ENCODE data around the gene PHF13. TPM values are rescaled to one million over a fixed set of nuclear protein-coding genes. Genes with fewer than 3 reads are reported as not detected.

PHF13 gene
- total RNA-seq, 1 experiment from 2014 or later = 37.8 TPM

DNA sequence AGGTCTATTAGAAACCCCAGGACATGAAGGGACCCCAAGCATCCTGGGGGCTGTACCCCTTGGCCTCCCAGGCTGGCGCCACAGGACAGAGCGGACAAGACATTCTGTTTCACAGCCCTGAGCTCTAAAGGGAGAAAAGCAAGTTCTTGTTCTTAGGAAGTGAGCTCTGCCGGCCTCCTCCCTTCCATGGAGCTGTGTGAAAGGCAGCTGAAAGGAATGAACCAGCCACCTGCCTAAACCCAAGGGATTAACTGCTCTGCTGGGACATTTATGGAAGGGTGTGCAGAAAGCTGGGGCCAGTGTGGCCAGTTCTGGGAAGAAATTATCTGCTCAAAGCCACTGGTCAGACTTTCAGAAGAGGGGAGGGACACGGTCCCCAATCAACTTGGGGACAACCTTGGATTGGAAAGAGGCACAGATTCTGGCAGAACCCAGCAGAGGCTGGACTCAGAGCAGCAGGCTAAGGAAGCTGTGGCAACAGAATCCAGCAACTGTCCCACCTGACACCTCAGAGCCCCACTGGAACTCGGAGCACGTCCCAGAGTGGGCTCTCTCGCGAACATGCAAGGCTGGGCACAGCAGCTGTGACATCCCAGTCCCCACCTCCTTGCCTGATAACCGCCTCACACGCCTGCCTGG, 13.0 kb upstream of the PHF13 start:
- TF ChIP-seq EZH2 (IDR thresholded peaks at IDR 0.05; ENCODE audit: borderline replicate concordance, low read depth, low read length, poor library complexity, severe bottlenecking) = no peak
- TF ChIP-seq, protein P1, sequence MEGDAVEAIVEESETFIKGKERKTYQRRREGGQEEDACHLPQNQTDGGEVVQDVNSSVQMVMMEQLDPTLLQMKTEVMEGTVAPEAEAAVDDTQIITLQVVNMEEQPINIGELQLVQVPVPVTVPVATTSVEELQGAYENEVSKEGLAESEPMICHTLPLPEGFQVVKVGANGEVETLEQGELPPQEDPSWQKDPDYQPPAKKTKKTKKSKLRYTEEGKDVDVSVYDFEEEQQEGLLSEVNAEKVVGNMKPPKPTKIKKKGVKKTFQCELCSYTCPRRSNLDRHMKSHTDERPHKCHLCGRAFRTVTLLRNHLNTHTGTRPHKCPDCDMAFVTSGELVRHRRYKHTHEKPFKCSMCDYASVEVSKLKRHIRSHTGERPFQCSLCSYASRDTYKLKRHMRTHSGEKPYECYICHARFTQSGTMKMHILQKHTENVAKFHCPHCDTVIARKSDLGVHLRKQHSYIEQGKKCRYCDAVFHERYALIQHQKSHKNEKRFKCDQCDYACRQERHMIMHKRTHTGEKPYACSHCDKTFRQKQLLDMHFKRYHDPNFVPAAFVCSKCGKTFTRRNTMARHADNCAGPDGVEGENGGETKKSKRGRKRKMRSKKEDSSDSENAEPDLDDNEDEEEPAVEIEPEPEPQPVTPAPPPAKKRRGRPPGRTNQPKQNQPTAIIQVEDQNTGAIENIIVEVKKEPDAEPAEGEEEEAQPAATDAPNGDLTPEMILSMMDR (conservative IDR thresholded peaks at IDR 0.05; ENCODE audit: low read depth, low read length) = no peak
- intact Hi-C loops (cut with micrococcal nuclease; ENCODE audit: unreplicated experiment) = no loop called here
- POLR2A ChIA-PET (ENCODE audit: low non-redundant PET) = interaction anchor here (0.5 kb wide), 1 partner anchor 21 kb away, joined by 3 read pairs; no protein-coding TSS in a partner anchor
- peaks cover 36% of the 10 kb centered on the region for H3K36me3 ChIP-seq (ENCODE audit: insufficient read depth, low read length, poor library complexity, severe bottlenecking)
- H3K4me1 ChIP-seq (ENCODE audit: insufficient read depth, low read length, poor library complexity, severe bottlenecking) = peaks cover 11% of the 10 kb centered on the region
- DNase-seq (ENCODE audit: low spot score) = no peak
- CTCF ChIA-PET = no interaction called here
- H3K9me3 ChIP-seq (ENCODE audit: low read depth, low read length, poor library complexity, severe bottlenecking) = no peaks in the 10 kb centered on the region
- H3K27ac ChIP-seq (ENCODE audit: low read depth, low read length, poor library complexity, severe bottlenecking) = peak overlapping the region; percentile 75
- H3K27me3 ChIP-seq (replicated peaks; ENCODE audit: insufficient read depth, low read depth, low read length, poor library complexity) = no peaks in the 10 kb centered on the region
- TSS peak; percentile 52 for BruUV-seq (replicated peaks)
- H3K4me3 ChIP-seq (ENCODE audit: low read depth, low read length, poor library complexity, severe bottlenecking) = peak overlapping the region; percentile 89

DNA sequence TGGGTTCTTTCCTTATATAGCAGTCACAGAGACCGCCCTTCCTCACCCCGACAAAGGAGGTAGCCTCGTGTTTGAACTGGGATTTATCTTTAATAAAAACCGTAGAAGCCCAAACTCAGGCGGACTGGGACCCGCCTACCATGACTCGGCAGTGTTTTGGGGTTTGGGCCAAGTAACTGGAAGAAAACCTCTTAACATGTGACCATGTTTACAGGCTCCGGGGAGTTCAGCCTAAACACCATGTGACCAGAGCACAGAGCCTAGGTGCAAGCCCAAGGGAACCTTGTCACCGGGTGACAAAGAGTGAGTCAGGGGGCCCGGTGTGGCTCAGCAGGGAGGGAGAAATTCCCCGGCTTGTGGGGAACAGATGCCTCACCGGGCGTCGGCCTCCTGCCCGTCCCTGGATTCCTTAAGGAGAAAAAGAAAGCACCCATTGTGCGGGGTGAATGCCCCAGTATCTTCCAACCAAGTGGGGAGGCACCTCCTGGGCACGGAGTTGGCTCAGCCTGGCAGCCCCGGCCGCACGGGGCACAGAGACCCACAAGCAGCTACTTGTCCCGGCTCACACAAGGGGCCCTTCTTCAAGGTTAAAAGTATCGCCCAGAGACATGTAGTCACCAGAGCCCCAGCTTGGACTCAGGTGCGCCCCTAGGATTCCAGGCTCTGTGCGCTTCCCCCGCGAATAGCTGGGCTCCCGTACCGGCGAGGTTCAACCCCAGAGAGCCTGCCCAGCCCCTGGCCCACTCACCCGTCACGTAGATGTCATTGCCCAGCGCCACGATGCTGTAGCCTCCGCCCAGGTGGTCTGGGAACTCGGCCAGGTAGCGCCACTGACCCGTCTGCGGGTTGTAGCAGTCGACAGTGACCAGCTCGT, 12.2 kb upstream of the PHF13 start:
- intact Hi-C loops (cut with micrococcal nuclease; ENCODE audit: unreplicated experiment) = no loop called here
- Histone ChIP-seq H3K36me3 (ENCODE audit: insufficient read depth, low read length, poor library complexity, severe bottlenecking) (peaks cover 29% of the 10 kb centered on the region), H3K4me3 (ENCODE audit: low read depth, low read length, poor library complexity, severe bottlenecking) (peak overlapping the region; percentile 89), H3K9me3 (ENCODE audit: low read depth, low read length, poor library complexity, severe bottlenecking) (no peaks in the 10 kb centered on the region), H3K27ac (ENCODE audit: low read depth, low read length, poor library complexity, severe bottlenecking) (peak overlapping the region; percentile 75), H3K27me3 (replicated peaks; ENCODE audit: insufficient read depth, low read depth, low read length, poor library complexity) (no peaks in the 10 kb centered on the region), H3K4me1 (ENCODE audit: insufficient read depth, low read length, poor library complexity, severe bottlenecking) (peaks cover 11% of the 10 kb centered on the region)
- ChIA-PET POLR2A (ENCODE audit: low non-redundant PET) (no interaction called here), CTCF (no interaction called here)
- peak; percentile 78 for DNase-seq (ENCODE audit: low spot score)
- no TSS peak for BruUV-seq (replicated peaks)
- TF ChIP-seq EZH2 (IDR thresholded peaks at IDR 0.05; ENCODE audit: borderline replicate concordance, low read depth, low read length, poor library complexity, severe bottlenecking) = no peak
- TF ChIP-seq, protein P1 (conservative IDR thresholded peaks at IDR 0.05; ENCODE audit: low read depth, low read length) = no peak

DNA sequence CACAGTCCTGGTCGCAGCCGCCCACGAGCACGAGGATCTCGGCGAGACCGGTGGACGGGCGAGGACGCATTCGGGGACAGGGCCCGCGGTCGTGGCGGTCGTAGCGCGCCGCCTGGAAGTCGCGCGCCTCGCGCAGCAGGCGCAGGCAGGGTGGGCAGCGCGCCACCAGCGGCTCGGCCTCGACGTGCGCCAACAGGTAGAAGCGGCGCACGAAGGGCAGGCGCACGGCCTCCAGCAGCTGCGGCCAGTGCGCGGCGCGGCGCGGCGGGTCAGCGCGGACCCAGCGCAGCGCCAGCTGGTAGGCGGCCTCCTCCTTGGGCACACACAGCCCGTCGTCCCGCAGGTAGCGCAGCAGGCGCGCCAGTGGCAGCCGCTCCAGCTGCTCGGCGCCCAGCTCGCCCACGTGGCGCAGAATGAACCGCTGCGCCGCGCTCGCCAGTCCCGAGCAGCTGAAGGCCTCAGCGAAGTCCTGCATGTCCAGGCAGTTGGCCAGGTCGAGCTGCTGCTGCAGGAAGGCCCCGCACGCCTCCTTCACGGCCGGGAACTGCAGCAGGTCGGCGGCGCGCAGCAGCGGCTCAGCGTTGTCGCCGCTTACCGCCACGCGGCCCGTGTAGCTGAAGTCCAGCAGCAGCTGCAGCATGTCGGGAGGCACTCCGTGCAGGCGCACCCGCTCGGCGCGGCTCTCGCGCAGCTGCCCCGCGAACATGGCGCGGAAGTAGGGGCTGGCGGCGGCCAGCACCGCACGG, 11.4 kb upstream of the PHF13 start:
- Histone ChIP-seq H3K36me3 (ENCODE audit: insufficient read depth, low read length, poor library complexity, severe bottlenecking) (peaks cover 21% of the 10 kb centered on the region), H3K27me3 (replicated peaks; ENCODE audit: insufficient read depth, low read depth, low read length, poor library complexity) (no peaks in the 10 kb centered on the region), H3K4me1 (ENCODE audit: insufficient read depth, low read length, poor library complexity, severe bottlenecking) (peaks cover 11% of the 10 kb centered on the region), H3K4me3 (ENCODE audit: low read depth, low read length, poor library complexity, severe bottlenecking) (peak overlapping the region; percentile 89), H3K27ac (ENCODE audit: low read depth, low read length, poor library complexity, severe bottlenecking) (peak overlapping the region; percentile 75), H3K9me3 (ENCODE audit: low read depth, low read length, poor library complexity, severe bottlenecking) (no peaks in the 10 kb centered on the region)
- DNase-seq (ENCODE audit: low spot score) = no peak
- ChIA-PET CTCF (no interaction called here), POLR2A (ENCODE audit: low non-redundant PET) (no interaction called here)
- TF ChIP-seq, protein P1 (conservative IDR thresholded peaks at IDR 0.05; ENCODE audit: low read depth, low read length) = no peak
- no peak for TF ChIP-seq EZH2 (IDR thresholded peaks at IDR 0.05; ENCODE audit: borderline replicate concordance, low read depth, low read length, poor library complexity, severe bottlenecking)
- no TSS peak for BruUV-seq (replicated peaks)
- intact Hi-C loops (cut with micrococcal nuclease; ENCODE audit: unreplicated experiment) = loop anchor here (1.0 kb wide), 1 partner anchor 11 kb away; the partner anchor contains the start of gene PHF13

All from A673 (cell line).